ENCODE data around the gene MIS12. TPM values are rescaled to one million over a fixed set of nuclear protein-coding genes. Genes with fewer than 3 reads are reported as not detected.

MIS12 gene
- total and polyA plus RNA-seq, 2 of the 13 experiments (the other 11 are each of a cell fraction or from before 2014, with no cell fraction given): 13.4 to 28.0 TPM

GRCh38 chr17:5438716-5439445 is 47.5 kb upstream of the MIS12 start, which contains the start of gene C1QBP (continued):
- no peak for TF ChIP-seq HNF1A (IDR thresholded peaks at IDR 0.05; ENCODE audit: low read depth)
- TF ChIP-seq HNF1A (CRISPR knock-in tag; IDR thresholded peaks at IDR 0.05; ENCODE audit: borderline replicate concordance): peak; percentile 12; the same call in 1 of the 2 replicates
- TF ChIP-seq ZBTB42 (CRISPR knock-in tag; IDR thresholded peaks at IDR 0.05): 0 out of 2 replicates have a peak, but pooled peaks have one; percentile 68
- TF ChIP-seq RNF219 (CRISPR knock-in tag; IDR thresholded peaks at IDR 0.05): no peak; the same call in 1 of the 2 replicates
- peak; percentile 62; the same call in 1 of the 2 replicates for TF ChIP-seq ZSCAN22 (CRISPR knock-in tag; IDR thresholded peaks at IDR 0.05)
- peak; percentile 89 for TF ChIP-seq ZFP91 (CRISPR knock-in tag; IDR thresholded peaks at IDR 0.05; ENCODE audit: borderline replicate concordance)
- peak; percentile 38; the same call in 1 of the 2 replicates for TF ChIP-seq ZNF510 (CRISPR knock-in tag; IDR thresholded peaks at IDR 0.05; ENCODE audit: low read depth)
- no peak for TF ChIP-seq ZBTB40 (IDR thresholded peaks at IDR 0.05)
- peak; percentile 82; the same call in 1 of the 2 replicates for TF ChIP-seq ZBTB40 (CRISPR knock-in tag; IDR thresholded peaks at IDR 0.05)
- TF ChIP-seq KDM6A (CRISPR knock-in tag; IDR thresholded peaks at IDR 0.05; ENCODE audit: low read depth): no peak

Data from HepG2 (cell line).